ENCODE measurements around the gene NXPH2. TPM values are rescaled to one million over a fixed set of nuclear protein-coding genes. Genes with fewer than 3 reads are reported as not detected.

Gene NXPH2
- total RNA-seq, 2 experiments from 2014 or later, result not detected

GRCh38 chr2:138689705-138690104, 90.5 kb downstream of the NXPH2 start:
- peaks cover 3% of the 10 kb centered on the region for H3K27me3 Mint-ChIP-seq
- H3K4me1 Mint-ChIP-seq (ENCODE audit: low read depth), result peaks cover 13% of the 10 kb centered on the region
- H3K27ac Mint-ChIP-seq, result peak overlapping the region; percentile 77
- H3K36me3 Mint-ChIP-seq (ENCODE audit: low read depth), result no peaks in the 10 kb centered on the region
- intact Hi-C loops (cut with micrococcal nuclease), result no loop called here
- ChIA-PET CTCF (no interaction called here), POLR2A (no interaction called here)
- no peaks in the 10 kb centered on the region for H3K9me3 Mint-ChIP-seq
- peak; percentile 93 for ATAC-seq
- TF ChIP-seq CTCF (IDR thresholded peaks at IDR 0.05), result no peak
- peak; percentile 55 for DNase-seq
- no peak overlapping the region for H3K4me3 Mint-ChIP-seq

GRCh38 chr2:138682163-138682562, 98.0 kb downstream of the NXPH2 start:
- no peaks in the 10 kb centered on the region for H3K27me3 Mint-ChIP-seq
- no peak for TF ChIP-seq CTCF (IDR thresholded peaks at IDR 0.05)
- H3K9me3 Mint-ChIP-seq, result no peaks in the 10 kb centered on the region
- H3K27ac Mint-ChIP-seq, result no peak overlapping the region
- no peaks in the 10 kb centered on the region for H3K36me3 Mint-ChIP-seq (ENCODE audit: low read depth)
- no peak for ATAC-seq
- no peak overlapping the region for H3K4me3 Mint-ChIP-seq
- CTCF ChIA-PET, result no interaction called here
- no peak for DNase-seq
- no peaks in the 10 kb centered on the region for H3K4me1 Mint-ChIP-seq (ENCODE audit: low read depth)
- intact Hi-C loops (cut with micrococcal nuclease), result no loop called here
- POLR2A ChIA-PET, result no interaction called here

- Mint-ChIP-seq H3K4me3 (no peak overlapping the region), H3K27me3 (no peaks in the 10 kb centered on the region), H3K4me1 (ENCODE audit: low read depth) (no peaks in the 10 kb centered on the region), H3K36me3 (ENCODE audit: low read depth) (no peaks in the 10 kb centered on the region), H3K9me3 (no peaks in the 10 kb centered on the region), H3K27ac (no peak overlapping the region)
- DNase-seq (no peak), ATAC-seq (no peak)
- TF ChIP-seq CTCF (IDR thresholded peaks at IDR 0.05), result no peak
- ChIA-PET POLR2A (no interaction called here), CTCF (no interaction called here)
- intact Hi-C loops (cut with micrococcal nuclease), result no loop called here
These were observed 103.0 kb downstream of the NXPH2 start for GRCh38 chr2:138677221-138677620.

GRCh38 chr2:138676619-138677021, 103.6 kb downstream of the NXPH2 start:
- no peak overlapping the region for H3K27ac Mint-ChIP-seq
- no peaks in the 10 kb centered on the region for H3K36me3 Mint-ChIP-seq (ENCODE audit: low read depth)
- ATAC-seq (no peak), DNase-seq (no peak)
- no peaks in the 10 kb centered on the region for H3K4me1 Mint-ChIP-seq (ENCODE audit: low read depth)
- no peaks in the 10 kb centered on the region for H3K27me3 Mint-ChIP-seq
- CTCF ChIA-PET, result no interaction called here
- no peak overlapping the region for H3K4me3 Mint-ChIP-seq
- no peak for TF ChIP-seq CTCF (IDR thresholded peaks at IDR 0.05)
- POLR2A ChIA-PET, result no interaction called here
- H3K9me3 Mint-ChIP-seq, result no peaks in the 10 kb centered on the region
- intact Hi-C loops (cut with micrococcal nuclease), result no loop called here

GRCh38 chr2:138671566-138671965, 108.6 kb downstream of the NXPH2 start:
- no peaks in the 10 kb centered on the region for H3K9me3 Mint-ChIP-seq
- intact Hi-C loops (cut with micrococcal nuclease), result no loop called here
- CTCF ChIA-PET, result no interaction called here
- no peak overlapping the region for H3K27ac Mint-ChIP-seq
- H3K4me3 Mint-ChIP-seq, result no peak overlapping the region
- no peaks in the 10 kb centered on the region for H3K27me3 Mint-ChIP-seq
- H3K36me3 Mint-ChIP-seq (ENCODE audit: low read depth), result no peaks in the 10 kb centered on the region
- no peak for ATAC-seq
- DNase-seq, result no peak
- TF ChIP-seq CTCF (IDR thresholded peaks at IDR 0.05), result no peak
- H3K4me1 Mint-ChIP-seq (ENCODE audit: low read depth), result no peaks in the 10 kb centered on the region
- POLR2A ChIA-PET, result no interaction called here

All from activated CD8-positive, alpha-beta T cell treated with anti-CD3 and anti-CD28 coated beads for 36 hours (primary cell).